AG10803 (cell line): ENCODE measurements around the gene CYCS.
A peak's percentile ranks its signal among the peaks of the same experiment; 100 is the strongest.
"Not testable (repeated sequence)": the region's sequence is repeated elsewhere in the genome, so short reads cannot be mapped to it uniquely, and the experiment has no call there.

Experiments
- DNase-seq: peaks from one replicate; pipeline ENCODE4 v3.0.0; 2010; ENCODE audit warnings: low read depth
- H3K4me3 ChIP-seq: 2 replicates; pipeline ENCODE4 v1.5.1; 2011; ENCODE audit warnings: mild to moderate bottlenecking, low read length, control low read depth
- TF ChIP-seq, protein P1 (sequence below): conservative IDR thresholded peaks from 2 replicates; pipeline ENCODE4 v1.5.1; 2011; ENCODE audit warnings: mild to moderate bottlenecking, low read length, control low read depth, inconsistent platforms

Gene CYCS

DNA sequence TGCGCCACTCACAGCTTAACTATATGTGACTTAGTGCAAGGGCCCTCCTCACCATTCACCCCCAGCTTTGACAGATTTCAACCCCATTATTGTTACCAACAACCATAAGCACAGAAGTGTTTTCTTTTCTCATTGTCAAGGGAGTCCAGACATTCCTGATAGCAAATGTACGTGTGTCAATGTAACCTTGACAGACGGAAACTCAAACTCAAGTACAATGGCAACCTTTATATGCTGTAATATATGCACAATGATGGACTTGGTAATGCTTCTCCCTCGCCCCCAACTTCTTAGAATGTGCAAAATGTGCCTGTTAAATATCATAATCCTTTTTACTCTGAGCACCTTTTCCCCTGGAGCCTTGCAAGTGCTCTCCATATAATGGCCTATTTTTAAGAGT is 34.7 kb downstream of the CYCS start:
- no peak overlapping the region for H3K4me3 ChIP-seq
- no peak for DNase-seq
- TF ChIP-seq, protein P1, sequence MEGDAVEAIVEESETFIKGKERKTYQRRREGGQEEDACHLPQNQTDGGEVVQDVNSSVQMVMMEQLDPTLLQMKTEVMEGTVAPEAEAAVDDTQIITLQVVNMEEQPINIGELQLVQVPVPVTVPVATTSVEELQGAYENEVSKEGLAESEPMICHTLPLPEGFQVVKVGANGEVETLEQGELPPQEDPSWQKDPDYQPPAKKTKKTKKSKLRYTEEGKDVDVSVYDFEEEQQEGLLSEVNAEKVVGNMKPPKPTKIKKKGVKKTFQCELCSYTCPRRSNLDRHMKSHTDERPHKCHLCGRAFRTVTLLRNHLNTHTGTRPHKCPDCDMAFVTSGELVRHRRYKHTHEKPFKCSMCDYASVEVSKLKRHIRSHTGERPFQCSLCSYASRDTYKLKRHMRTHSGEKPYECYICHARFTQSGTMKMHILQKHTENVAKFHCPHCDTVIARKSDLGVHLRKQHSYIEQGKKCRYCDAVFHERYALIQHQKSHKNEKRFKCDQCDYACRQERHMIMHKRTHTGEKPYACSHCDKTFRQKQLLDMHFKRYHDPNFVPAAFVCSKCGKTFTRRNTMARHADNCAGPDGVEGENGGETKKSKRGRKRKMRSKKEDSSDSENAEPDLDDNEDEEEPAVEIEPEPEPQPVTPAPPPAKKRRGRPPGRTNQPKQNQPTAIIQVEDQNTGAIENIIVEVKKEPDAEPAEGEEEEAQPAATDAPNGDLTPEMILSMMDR: no peak

DNA sequence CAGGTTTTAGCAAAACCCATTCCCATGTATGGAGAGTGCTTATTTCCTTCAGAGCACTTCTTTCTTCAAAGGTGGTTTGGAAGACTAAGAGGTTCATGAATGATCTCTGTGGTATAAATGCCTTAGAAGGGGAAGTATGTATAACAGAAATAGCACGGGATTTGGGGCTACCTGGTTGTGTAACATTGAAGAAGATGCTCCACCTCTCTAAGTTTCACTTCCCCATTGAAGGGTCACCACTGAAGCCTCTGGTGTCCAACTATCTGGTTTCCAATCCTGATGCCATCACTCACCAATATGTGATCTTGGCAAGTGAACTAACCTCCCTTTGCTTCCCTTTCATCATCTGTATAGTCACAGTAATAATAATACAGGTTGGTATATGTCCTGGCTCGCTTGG is 37.2 kb downstream of the CYCS start:
- H3K4me3 ChIP-seq: no peak overlapping the region
- DNase-seq: no peak
- TF ChIP-seq, protein P1: no peak

DNA sequence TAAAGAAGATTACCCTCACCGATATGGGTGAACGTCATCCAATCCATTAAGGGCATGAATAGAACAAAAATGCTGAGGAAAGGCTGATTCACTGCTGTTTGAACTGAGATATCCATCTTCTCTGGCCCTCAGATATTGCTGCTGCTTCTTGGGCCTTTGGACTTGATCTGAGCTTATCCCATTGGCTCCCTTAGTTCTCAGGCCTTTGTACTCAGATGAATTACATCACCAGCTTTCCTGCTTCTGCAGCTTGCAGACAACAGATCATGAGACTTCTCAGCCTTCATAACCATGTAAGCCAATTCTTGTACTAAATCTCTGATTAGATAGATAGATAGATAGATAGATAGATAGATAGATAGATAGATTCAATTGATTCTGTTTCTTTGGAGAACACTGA is 40.2 kb downstream of the CYCS start:
- TF ChIP-seq, protein P1: no peak
- DNase-seq: no peak
- H3K4me3 ChIP-seq: no peak overlapping the region

DNA sequence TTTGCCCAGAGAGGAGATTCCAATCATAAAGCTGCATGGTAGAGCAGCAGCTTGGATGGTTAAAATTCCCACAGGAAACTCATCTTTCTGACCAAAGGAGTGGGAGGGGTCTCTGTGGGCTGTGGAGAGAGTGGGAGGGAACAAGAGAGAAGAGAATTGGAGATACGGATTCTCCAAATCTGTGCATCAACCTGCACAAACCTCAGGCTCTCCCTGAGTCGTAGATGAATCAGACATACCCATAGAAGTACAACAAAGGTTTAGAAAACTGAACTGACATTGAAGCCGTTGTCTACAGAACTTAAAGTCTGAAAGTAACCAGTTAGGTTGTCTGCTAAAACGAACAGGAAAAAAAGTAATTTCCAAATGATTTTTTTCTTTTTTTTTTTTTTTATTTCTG is 41.9 kb downstream of the CYCS start:
- no peak for DNase-seq
- no peak overlapping the region for H3K4me3 ChIP-seq
- TF ChIP-seq, protein P1: no peak

DNA sequence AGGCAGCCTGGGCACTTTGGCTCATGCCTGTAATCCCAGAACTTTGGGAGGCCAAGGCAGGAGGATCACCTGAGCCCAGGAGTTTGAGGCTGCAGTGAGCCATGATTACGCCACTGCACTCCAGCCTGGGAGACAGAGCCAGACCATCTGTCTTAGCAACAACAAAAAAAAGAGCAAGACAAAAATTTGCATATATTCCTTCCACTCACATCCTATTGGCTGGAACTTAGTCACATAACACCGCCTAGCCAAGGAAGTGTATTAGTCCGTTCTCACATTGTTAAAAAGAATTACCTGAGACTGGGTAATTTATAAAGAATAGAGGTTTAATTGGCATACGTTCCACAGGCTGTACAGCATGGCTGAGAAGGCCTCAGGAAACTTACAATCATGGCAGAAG is 43.0 kb downstream of the CYCS start:
- not testable (repeated sequence) for H3K4me3 ChIP-seq, DNase-seq

DNA sequence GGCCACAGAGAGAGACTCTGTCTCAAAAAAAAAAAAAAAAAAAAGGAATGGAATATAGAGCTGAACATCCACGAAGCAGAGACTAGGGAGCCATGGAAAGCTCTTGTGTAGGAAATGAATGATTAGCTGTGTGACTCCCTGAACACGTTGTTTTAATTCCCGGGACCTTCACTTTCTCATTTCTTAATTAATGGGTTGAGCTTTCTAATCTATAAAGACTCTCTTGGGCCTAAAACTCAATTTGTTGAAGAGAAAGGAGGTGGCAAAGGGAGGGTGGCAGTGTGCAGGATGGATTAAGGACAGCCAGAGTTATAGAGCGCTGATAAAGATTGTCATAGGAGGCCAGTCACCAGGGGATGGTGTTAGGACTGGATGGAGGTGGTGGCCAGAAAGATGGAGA is 48.0 kb downstream of the CYCS start:
- no peak for DNase-seq
- TF ChIP-seq, protein P1: no peak
- no peak overlapping the region for H3K4me3 ChIP-seq

DNA sequence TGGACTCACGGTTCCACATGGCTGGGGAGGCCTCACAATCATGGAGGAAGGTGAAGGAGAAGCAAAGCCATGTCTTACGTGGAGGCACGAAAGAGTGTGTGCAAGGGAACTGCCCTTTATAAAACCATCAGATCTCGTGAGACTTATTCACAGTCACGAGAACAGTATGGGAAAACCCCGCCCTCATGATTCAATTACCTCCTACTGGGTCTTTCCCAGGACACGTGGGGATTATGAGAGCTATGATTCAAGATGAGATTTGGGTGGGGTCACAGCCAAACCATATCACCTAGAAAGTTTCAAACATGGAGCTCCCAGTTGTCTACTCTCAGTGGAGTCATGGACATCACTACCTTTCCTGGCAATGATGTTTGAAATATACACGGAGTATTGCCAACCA is 49.6 kb downstream of the CYCS start:
- no peak for DNase-seq
- no peak overlapping the region for H3K4me3 ChIP-seq
- TF ChIP-seq, protein P1: no peak

DNA sequence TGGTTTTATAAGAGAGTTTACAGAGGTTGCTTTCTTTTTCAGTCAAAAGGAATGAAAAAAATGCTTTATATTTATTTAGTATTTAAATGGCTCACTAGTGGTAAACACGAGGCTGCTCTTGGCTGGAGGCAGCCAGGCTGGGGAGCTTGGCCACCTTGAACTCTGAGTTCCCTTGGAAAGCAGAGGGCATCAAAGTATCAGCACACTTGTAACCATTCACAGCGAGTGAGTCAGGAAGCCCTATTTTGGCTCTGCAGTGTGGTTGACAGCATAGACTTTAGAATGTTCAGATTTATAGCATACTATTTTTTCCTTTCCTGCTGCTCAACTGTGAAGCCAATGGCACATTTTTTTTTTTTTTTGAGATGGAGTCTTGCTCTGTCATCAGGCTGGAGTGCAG is 51.6 kb downstream of the CYCS start:
- TF ChIP-seq, protein P1: no peak
- H3K4me3 ChIP-seq: no peak overlapping the region
- peak; percentile 88 for DNase-seq
